ENCODE measurements around the gene NKAIN4. TPM values are rescaled to one million over a fixed set of nuclear protein-coding genes. Genes with fewer than 3 reads are reported as not detected.
"Not testable (repeated sequence)": the region's sequence is repeated elsewhere in the genome, so short reads cannot be mapped to it uniquely, and the experiment has no call there.

NKAIN4 gene
- total RNA-seq, 1 donor from 2014 or later, result not detected

DNA sequence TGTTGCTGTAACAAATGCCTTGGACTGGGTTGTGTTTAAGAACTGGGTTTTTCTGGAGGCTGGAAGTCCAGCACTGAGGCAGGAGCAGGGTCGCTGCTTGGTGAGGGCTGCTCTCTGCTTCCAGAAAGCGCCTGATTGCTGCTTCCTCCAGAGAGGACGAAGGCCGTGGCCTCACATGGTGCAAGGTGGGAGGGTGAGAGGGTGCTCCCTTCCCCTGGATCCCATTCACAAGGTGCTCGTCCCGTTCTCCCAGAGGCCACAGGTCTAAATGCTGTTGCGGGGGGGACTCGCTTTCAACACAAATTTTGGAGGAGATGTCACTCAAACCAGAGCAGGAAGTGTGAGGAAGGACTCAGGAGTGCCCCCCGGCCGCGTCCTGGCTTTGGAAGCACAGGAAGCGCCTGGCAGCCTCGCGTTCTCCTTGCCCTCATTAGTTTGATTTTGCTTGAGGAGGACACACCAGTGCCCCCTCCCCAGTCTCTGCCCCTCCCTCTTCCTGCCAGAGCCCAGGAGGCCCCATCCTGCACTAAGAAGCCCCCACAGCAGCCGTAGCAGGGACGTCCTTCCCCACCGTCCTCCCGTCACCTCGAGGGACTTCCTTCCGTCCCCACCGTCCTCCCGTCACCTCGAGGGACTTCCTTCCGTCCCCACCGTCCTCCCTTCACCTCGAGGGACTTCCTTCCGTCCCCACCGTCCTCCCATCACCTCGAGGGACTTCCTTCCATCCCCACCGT, 7.7 kb upstream of the NKAIN4 start:
- no peak for DNase-seq
- intact Hi-C loops (cut with micrococcal nuclease), result no loop called here
- no peak for ATAC-seq

DNA sequence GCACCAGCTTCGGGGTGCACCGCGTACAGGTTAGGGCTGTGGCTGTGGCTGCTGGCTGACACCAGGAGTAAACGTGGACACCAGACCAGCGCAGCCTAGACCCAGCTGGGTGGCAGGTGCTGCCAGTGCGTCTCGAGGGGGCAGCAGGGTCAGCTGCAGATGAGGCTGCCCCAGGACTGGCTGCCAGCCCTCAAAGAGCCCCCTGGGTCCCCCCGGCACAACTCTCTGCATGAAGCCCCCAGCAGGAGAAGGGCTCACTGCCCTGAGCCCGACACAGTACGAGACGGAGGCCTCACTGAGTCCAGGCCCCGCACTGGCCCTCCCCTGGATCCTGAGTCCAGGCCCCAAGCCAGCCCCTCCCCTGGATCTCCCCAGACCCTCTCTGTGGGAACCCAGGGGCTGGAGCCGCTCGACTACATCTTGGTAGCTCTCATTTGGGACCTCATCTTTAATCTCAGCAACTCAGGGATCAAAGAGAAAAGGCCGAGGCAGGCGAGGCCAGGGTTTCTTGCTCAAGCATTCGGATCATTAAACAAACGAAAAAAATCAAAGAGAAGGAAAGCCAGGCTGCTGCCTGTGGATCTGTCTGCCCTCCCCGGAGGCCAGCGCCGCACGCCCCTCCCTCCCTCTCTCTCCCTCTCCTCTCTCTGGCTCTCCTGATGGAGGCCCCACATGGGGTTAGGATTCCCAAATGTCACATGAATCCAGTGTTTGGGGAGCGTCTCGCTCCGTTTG, 7.0 kb upstream of the NKAIN4 start:
- DNase-seq (no peak), ATAC-seq (no peak)
- intact Hi-C loops (cut with micrococcal nuclease), result no loop called here

DNA sequence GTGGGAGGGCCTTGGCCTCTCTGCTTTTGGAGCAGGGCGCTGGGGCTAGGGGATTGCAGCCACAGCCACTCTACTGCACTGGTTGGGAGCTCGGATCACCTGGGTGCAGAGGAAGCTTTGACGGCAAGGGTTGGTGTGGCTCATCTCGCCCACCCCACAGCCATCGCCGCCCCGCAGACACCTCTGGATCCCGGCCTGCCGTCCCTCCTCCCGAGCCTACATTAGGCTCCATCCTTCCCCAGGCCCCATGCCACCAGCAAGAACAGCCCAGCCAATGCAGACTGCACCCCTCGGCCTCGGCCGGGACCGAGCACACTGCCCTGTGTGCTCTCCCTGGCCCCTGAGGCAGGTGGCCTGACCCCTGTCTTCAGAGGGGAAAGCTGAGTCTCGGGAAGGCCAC, 6.3 kb upstream of the NKAIN4 start:
- no peak for ATAC-seq
- intact Hi-C loops (cut with micrococcal nuclease), result no loop called here
- DNase-seq, result no peak

DNA sequence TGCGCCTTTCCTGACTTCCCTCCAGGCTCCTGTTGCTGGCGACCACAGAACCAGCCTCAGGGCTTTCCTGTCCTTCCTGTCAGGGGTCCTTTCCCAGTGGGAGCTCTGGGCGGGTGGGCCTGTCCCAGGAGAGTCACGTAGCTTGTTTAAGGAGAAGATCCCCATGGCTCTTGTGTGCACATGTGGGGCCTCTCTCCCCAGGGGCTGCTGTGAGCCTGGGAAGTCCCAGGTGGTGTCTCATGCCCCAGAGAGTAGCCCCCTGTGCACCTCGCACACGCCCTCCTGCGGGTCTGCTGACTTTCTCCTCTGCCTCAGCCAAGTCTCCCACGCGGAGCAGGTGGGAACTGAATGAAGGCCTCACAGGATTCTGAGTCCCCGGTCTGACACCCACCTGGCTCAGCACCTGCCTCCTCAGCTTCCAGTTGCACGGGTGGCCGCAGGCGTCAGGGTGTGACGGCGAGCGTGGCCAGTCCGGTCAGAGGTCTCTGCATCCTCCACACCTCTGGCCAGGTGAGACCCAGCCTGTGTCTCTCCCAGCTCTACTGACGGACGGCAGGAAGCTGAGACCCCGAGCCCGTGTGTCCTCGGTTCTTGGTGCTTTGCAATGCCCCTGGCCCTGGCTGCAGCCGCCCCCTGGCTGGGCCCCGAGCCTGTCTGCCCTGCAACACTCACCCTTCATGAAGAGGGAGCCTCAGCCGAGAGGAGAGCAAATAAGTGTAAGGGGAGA, 5.6 kb upstream of the NKAIN4 start:
- intact Hi-C loops (cut with micrococcal nuclease), result no loop called here
- ATAC-seq (no peak), DNase-seq (no peak)

DNA sequence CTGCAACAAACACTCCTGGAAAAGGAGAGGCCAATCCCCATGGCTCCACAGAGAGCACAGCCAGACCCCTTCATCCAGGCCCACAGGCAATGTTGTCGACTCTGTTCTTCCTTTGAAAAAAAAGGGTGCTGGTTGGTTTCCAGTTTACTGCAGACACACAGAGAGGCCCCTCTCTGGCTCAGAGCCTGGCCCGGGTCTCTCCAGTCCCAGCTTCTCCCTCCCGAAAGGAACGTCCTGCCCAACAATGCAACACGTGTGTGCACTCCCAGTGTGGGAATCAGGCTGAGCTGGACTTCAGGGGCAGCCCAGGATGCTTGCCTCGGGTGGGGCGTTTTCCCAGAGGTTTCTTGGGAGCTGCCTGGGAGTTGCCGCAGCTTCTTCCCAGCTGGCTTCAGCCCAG, 4.5 kb upstream of the NKAIN4 start:
- no peak for DNase-seq
- intact Hi-C loops (cut with micrococcal nuclease), result no loop called here
- ATAC-seq, result no peak

DNA sequence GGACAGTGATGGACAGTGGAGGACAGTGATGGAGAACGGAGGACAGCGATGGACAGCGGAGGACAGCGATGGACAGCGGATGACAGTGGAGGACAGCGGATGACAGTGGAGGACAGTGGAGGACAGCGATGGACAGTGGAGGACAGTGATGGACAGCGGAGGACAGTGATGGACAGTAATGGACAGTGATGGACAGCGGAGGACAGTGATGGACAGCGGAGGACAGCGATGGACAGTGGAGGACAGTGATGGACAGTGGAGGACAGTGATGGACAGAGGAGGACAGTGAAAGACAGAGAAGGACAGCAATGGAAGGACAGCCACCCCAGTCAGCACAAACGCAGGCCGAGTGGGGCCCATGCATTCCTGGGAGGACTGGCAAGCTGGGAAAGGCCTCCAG, 3.4 kb upstream of the NKAIN4 start:
- no peak for ATAC-seq
- intact Hi-C loops (cut with micrococcal nuclease), result no loop called here
- no peak for DNase-seq

DNA sequence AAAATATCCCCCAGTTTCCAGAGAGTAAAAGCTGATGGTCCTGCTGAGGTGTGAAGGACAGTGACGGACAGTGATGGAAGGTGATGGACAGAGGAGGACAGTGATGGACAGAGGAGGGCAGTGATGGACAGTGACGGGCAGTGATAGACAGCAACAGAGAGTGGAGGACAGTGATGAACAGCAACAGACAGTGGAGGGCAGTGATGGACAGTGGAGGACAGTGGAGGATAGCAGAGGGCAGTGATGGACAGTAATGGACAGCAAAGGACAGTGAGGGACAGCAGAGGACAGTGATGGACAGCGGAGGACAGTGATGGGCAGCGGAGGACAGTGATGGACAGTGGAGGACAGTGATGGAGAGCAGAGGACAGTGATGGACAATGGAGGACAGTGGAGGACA, 2.7 kb upstream of the NKAIN4 start:
- intact Hi-C loops (cut with micrococcal nuclease), result no loop called here
- ATAC-seq (no peak), DNase-seq (no peak)

DNA sequence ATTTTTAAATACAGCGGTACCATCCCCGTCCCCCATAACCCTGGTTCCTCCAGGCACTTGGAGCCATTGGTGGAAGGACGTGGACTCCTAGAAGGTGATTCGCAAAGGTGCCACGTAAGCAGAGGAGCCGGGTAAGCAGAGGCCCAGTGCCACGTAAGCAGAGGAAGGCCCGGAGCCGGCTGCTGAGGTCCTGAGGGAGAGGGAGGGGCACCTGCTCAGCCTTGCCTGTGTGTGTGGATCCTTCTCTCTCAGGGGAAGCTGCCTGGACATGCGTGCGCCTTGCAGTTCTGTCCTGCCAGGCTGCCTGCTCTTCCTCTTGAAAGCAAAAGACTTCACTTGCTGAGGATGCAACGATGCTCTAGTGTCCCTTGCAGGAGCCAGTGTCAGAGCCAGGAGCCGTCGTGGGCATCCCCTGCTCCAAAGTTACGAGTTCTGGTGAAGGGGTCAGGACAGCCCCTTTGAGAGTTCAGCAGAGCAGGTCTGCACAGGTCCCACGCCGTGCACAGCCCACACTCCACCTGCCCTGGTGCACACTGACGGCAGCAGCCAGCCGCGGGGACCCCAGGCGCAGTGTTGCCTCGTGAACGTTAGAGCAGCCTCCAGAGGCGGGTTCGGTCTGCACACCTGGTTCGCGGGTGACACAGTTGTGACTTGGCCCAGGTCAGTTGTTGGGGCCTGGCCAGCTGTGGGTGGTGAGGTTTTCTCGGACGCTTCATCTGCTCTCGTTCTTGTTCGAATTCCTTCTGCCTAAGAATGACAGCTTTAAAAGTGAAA, 1.9 kb upstream of the NKAIN4 start:
- no peak for DNase-seq
- ATAC-seq, result no peak
- intact Hi-C loops (cut with micrococcal nuclease), result no loop called here

DNA sequence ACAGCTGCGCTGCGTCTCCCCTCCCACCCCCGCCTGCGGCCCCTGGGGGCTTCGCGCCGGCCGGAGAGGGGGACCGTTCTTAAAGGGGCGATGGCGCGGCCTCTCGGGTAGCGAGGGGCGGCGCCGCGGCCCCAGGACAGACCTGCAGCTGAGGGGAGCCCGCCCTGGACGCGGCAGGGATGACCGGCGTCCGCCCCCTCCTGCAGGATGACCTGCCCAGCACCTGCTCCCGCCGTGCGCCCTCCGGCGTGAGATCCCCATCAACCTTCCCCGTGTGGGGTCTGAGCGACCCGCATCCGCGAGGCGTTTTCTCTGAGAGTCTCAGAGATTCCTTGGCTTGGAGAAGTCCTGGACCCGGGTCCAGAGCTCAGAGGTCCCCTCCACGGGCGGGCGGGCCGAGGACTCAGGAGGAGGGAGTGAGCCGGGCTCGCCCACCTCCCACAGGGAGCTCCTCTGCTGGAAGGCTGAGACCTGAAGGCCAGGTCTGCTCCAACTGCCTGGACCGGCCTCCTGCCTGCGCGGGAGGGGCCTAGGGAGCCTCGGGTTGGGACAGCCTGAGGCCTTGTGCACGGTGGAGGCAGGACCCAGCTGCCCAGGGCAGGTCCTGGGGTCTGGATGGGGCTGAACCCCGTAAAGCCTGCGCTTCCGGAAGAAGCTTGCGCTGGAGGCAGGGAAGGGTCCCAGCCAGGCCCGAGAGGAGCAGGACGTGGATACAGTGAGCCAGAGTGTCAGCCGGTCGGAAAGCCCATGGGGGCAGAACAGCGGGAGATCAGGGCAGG, 532 bp upstream of the NKAIN4 start:
- DNase-seq, result no peak
- intact Hi-C loops (cut with micrococcal nuclease), result no loop called here
- ATAC-seq, result no peak

DNA sequence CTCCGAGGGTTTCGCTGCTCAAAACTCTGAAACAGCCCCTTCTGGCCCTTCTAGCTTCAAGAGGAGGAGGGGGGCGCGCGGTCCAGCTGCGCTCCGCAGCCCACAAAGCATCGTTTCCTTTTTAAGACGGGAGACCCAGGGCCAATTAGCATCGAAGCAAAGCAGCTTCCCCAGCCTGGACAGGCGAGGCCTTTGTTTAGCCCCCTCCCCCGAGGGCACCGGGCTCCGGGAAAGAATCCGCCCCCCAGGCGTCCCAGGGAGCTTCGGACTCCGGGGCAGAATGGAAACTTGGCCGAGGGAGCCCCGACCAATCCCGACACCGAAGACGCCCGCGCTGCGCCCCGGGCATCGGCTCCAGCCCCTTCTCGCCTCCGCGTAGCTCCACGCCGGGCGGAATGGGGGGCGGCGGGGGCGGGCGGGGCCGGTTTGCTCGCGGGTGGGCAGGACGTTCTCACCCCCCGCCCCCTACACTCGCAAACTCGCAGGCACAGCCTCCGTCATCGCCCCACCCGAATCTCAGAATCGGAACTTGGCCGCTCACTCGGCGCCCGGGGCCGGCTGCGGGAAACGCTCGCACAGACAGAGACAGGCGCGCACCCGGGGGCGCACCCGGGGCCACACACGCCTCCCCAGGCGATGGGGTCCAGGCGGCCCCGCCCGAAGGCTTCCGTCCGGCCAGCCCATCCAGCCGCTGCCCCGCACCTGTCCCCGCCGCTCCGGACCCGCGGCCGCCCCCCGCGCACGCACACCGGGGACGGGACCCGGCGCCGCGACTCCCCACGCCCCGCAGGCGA, 628 bp downstream of the NKAIN4 start:
- no peak for ATAC-seq
- intact Hi-C loops (cut with micrococcal nuclease), result no loop called here

DNA sequence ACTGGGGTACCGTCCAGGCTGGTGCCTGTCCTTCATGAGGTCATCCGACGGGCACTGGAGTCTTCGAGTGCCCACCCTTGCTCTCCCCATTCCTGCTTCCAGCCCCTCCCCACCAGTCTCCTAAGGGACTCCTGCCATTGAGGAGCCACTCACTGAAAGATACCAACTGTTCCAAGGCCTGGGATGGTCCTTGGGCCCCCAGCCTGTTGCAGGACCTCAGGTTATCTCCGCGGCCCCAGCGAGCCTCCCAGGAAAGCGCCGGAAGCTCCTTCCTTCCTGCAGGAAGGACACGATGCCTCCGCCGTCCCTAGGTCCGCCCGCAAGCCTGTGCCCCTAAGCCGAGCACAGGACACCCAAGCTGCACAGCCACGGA, 1.2 kb downstream of the NKAIN4 start:
- DNase-seq (no peak), ATAC-seq (no peak)
- intact Hi-C loops (cut with micrococcal nuclease), result no loop called here

More for the DNA sequence above, 628 bp downstream of the NKAIN4 start:
- no peak for DNase-seq

DNA sequence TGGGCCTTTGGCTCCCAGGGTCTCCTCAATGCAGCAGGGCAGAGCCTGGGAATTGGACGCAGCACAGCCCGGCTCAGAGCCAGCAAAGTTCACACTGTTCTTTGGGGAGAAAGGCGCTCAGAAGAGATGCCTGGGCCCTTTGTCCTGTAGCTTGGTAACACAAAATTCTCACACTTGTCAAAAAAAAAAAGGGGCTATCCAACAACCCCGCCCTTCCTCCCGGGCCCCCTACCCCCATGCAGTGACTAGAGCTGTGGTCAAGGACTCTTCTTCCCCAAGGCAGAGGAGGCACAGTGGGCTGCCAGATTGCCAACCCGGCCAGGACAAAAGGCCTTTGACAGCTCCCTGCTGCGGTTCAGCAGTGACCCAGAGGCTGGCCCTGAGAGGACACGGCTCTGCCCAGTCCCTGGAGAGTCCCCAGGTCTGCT, 2.0 kb downstream of the NKAIN4 start:
- intact Hi-C loops (cut with micrococcal nuclease), result no loop called here
- no peak for ATAC-seq
- DNase-seq, result no peak

DNA sequence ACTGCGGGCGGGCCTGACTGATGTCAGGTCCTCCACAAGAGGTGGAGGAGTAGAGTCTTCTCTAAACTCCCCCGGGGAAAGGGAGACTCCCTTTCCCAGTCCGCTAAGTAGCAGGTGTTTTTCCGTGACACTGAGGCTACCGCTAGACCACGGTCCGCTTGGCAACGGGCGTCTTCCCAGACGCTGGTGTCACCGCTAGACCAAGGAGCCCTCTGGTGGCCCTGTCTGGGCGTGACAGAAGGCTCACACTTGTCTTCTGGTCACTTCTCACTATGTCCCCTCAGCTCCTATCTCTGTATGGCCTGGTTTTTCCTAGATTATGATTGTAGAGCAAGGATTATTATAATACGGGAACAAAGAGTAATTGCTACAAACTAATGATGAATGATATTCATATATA, 2.9 kb downstream of the NKAIN4 start:
- intact Hi-C loops (cut with micrococcal nuclease); ATAC-seq; DNase-seq: not testable (repeated sequence)

DNA sequence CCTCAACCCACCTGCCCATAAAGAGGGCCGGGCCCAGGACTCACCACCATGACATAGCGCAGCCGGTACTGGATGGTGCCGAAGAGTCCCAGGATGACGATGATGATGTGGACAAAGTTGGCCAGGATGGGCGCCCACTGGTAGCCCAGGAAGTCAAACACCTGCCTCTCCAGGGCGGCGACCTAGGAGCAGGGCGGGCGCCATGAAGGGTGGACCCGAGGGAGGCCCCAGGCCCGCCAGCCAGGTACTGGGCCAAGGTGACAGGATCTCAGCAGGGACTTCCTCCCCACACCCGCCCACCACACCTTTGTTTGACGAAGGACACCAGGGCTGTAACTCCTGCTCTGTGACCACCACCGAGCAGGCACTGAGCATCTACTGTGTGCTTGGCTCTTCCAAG, 4.4 kb downstream of the NKAIN4 start:
- no peak for ATAC-seq
- intact Hi-C loops (cut with micrococcal nuclease), result no loop called here
- no peak for DNase-seq

DNA sequence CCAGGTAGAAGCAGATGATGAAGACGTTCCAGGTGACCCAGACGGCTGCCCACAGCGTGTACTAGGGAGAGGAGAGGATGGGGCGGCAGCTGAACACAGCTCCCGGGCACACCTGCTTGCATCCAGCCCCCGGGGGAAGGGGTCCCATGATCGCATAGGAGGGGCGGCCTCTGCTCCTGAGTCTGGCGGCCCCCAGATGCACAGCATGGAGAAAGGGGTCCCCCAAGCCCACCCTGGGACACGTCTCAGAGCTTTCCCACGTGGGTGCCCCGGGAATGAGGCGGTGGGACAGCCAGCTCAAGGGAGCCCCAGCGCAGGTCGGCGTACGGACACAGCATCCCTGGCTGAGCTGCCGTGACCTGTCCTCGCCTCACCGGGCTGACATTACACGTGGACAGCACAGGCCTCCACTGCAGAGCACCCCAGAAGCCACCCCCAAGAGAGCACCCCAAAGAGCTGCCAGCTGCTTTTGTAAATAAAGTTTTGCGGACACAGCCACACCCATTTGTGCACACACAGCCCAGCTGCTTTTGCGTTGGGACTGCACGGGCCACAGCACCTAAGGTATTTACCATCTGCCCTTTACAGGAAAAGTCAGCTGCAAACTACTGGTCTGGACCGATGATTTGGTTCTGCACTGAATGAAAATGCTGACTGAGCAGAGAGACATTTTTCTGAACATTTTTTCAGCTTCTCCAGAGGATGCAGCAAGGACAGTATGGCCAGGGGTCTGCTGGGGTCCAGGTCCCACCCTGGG, 5.2 kb downstream of the NKAIN4 start:
- ATAC-seq (no peak), DNase-seq (no peak)
- intact Hi-C loops (cut with micrococcal nuclease), result no loop called here

DNA sequence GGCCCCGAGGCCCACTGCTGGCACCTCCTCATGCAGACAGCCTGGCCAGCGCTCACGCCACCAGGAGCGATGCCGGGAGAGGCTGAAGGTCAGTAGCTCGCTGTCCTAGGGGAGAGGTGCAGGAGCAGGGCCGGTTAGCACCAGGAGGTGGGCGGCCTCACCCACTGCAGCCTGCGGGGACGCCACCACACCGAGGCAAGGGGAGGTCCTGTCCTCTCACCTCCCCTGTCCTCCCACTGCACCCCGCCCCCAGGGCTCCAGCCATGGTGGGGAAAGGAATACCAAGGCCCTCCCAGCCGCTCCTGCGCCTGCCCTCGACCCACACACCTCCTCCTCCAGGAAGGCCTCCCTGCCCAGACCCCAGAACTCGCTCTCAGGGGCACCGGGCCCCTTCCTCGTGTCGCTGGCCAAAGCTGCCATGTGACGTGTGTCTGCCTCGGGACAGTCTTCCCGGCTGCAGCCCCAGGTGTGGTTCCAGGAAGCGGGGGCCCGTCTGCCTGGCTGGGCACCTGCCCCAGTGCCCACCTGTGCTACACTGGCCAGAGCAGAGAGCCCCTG, 6.5 kb downstream of the NKAIN4 start:
- intact Hi-C loops (cut with micrococcal nuclease), result no loop called here
- ATAC-seq, result no peak
- no peak for DNase-seq

Measured in left ventricle myocardium superior (tissue), 1 donor.